ENCODE results near the gene RB1.

GRCh38 chr13:48255954-48256353 is 47.6 kb upstream of the RB1 start:
- TF ChIP-seq CTCF (IDR thresholded peaks at IDR 0.05): no peak
- no peak for TF ChIP-seq POLR2A (IDR thresholded peaks at IDR 0.05)
